ENCODE data around the gene ATXN7L1. TPM values are rescaled to one million over a fixed set of nuclear protein-coding genes. Genes with fewer than 3 reads are reported as not detected.
A peak's percentile ranks its signal among the peaks of the same experiment; 100 is the strongest.

The ATXN7L1 gene
- total RNA-seq, 1 experiment from 2014 or later: 24.3 TPM

GRCh38 chr7:105916603-105917002 lies 40.2 kb upstream of the ATXN7L1 start:
- Histone ChIP-seq H4K20me1 (ENCODE audit: control insufficient read depth, insufficient read depth, insufficient read length) (no peaks in the 10 kb centered on the region), H2BK15ac (ENCODE audit: low read depth, low read length) (no peak overlapping the region), H2BK5ac (ENCODE audit: insufficient read length, low read length) (no peak overlapping the region), H3K14ac (ENCODE audit: insufficient read depth, low read length) (no peak overlapping the region), H3K4me2 (ENCODE audit: insufficient read depth, insufficient read length, low read length) (no peak overlapping the region), H2AFZ (ENCODE audit: low read length) (no peak overlapping the region), H4K5ac (ENCODE audit: insufficient read length, low read depth, low read length) (no peak overlapping the region), H3K4me1 (ENCODE audit: insufficient read depth, low read length) (no peaks in the 10 kb centered on the region; the same call in 1 of the 2 replicates), H3K23me2 (ENCODE audit: insufficient read length, low read depth, low read length, poor library complexity, severe bottlenecking) (no peaks in the 10 kb centered on the region), H3T11ph (ENCODE audit: low read length) (no peak overlapping the region), H3K27ac (ENCODE audit: insufficient read length, low read depth, low read length) (no peak overlapping the region), H3K18ac (ENCODE audit: insufficient read length, low read depth, low read length) (no peak overlapping the region), H3K79me1 (ENCODE audit: insufficient read depth, low read depth, low read length, poor library complexity, severe bottlenecking) (no peaks in the 10 kb centered on the region), H3K9me3 (ENCODE audit: control insufficient read depth, low read depth, low read length) (no peaks in the 10 kb centered on the region), H2BK20ac (ENCODE audit: low read depth, low read length, poor library complexity, severe bottlenecking) (no peak overlapping the region), H2BK12ac (ENCODE audit: insufficient read length, low read depth, low read length) (no peak overlapping the region), H3K23ac (ENCODE audit: insufficient read length, low read depth, low read length) (no peak overlapping the region), H4K91ac (ENCODE audit: insufficient read length, low read depth, low read length) (no peak overlapping the region), H2BK120ac (ENCODE audit: low read depth, low read length, poor library complexity, severe bottlenecking) (no peak overlapping the region), H3K4ac (ENCODE audit: low read depth, low read length) (no peak overlapping the region), H2AK5ac (ENCODE audit: insufficient read length, low read length) (no peak overlapping the region), H3K79me2 (ENCODE audit: insufficient read depth, low read length) (no peaks in the 10 kb centered on the region), H3K27me3 (ENCODE audit: insufficient read depth, low read length) (no peaks in the 10 kb centered on the region), H3K56ac (ENCODE audit: insufficient read length, low read depth, low read length) (no peak overlapping the region), H3K9ac (ENCODE audit: extremely low read depth, insufficient read length, low read length) (no peak overlapping the region), H4K8ac (replicated peaks; ENCODE audit: insufficient read length, low read depth, low read length) (no peak overlapping the region)
- no CpG with 5 or more reads among the region's 1 CpG for WGBS (ENCODE audit: extremely low coverage, insufficient read length, low lambda C conversion rate)
- no peak for TF ChIP-seq CTCF (conservative IDR thresholded peaks at IDR 0.05)
- DNase-seq: no peak
- H3K4me1 Mint-ChIP-seq: peaks cover 0 to 2% of the 10 kb centered on the region in 2 experiments; a peak in 1 of 4 replicates
- no peak overlapping the region for H3K4me3 Mint-ChIP-seq
- no peaks in the 10 kb centered on the region for H3K27me3 Mint-ChIP-seq (ENCODE audit: low read depth)
- no peaks in the 10 kb centered on the region for H3K9me3 Mint-ChIP-seq
- H3K27ac Mint-ChIP-seq: peak overlapping the region in 1 of 3 experiments; percentile 4; a peak in 1 of 7 replicates
- H3K36me3 Mint-ChIP-seq (ENCODE audit: insufficient read depth in 1 of 3, low read depth in 3 of 3): peaks cover 7 to 16% (median 8%) of the 10 kb centered on the region in 3 experiments; a peak in 5 of 7 replicates
